HEK293 (cell line): Measurements from ENCODE around the gene TEX14.
A peak's percentile ranks its signal among the peaks of the same experiment; 100 is the strongest.

Experiments used
- CTCF ChIA-PET: fragments of 350-600 bp; formaldehyde crosslinking; extraction: SDS; loops from one replicate; lab custom pipeline; 2021; ENCODE audit warnings: antibody characterized with exemption; lab: Yijun Ruan, JAX
- POLR2A ChIA-PET: fragments of 300-600 bp; formaldehyde crosslinking; extraction: SDS; loops from one replicate; lab custom pipeline; 2020; ENCODE audit warnings: antibody characterized with exemption, inconsistent platforms; lab: Yijun Ruan, JAX
- H3K27ac ChIP-seq: fragments of 200-500 bp; sonication (Bioruptor generic); 2 replicates; pipeline ENCODE4 v1.5.1; 2014; ENCODE audit warnings: low read depth, low read length, control low read depth, inconsistent platforms; ENCODE audit errors: extremely low read depth
- H3K36me3 ChIP-seq, 2 experiments: fragments of 200-500 bp in 1 of 2; sonication (Bioruptor generic) in 1 of 2; 1 replicate in 1 of 2; 2 replicates in 1 of 2; pipeline ENCODE4 v1.5.1; 2014 to 2017; ENCODE audit warnings: inconsistent platforms in 2 of 2, low read length in 2 of 2; ENCODE audit not compliant: control insufficient read depth in 2 of 2, insufficient read depth in 1 of 2
- H3K4me1 ChIP-seq: fragments of 200-500 bp; sonication (Bioruptor generic); 2 replicates; pipeline ENCODE4 v1.5.1; 2014; ENCODE audit warnings: mild to moderate bottlenecking, low read length, inconsistent platforms; ENCODE audit not compliant: control insufficient read depth, insufficient read depth
- H3K4me3 ChIP-seq: 2 replicates; pipeline ENCODE4 v1.5.1; 2011; ENCODE audit warnings: low read depth, mild to moderate bottlenecking, control low read depth, low read length, moderate library complexity
- H3K9me3 ChIP-seq: fragments of 200-500 bp; sonication (Bioruptor generic); 2 replicates; pipeline ENCODE4 v1.5.1; 2014; ENCODE audit warnings: low read depth, low read length, inconsistent platforms; ENCODE audit not compliant: control insufficient read depth, insufficient read depth
- GFI1B ChIP-seq: fragments of 450-650 bp; formaldehyde crosslinking; IDR thresholded peaks from 2 replicates; pipeline ENCODE4 v1.5.1; 2016; ENCODE audit warnings: missing biosample characterization, missing genetic modification characterization
- HIC1 ChIP-seq: fragments of 450-650 bp; formaldehyde crosslinking; IDR thresholded peaks from 2 replicates; pipeline ENCODE4 v1.5.1; 2016; ENCODE audit warnings: missing biosample characterization, missing genetic modification characterization
- IKZF3 ChIP-seq: fragments of 450-650 bp; IDR thresholded peaks from 2 replicates; pipeline ENCODE4 v1.5.0; 2018; ENCODE audit warnings: missing biosample characterization, mild to moderate bottlenecking, missing genetic modification characterization, moderate library complexity
- INSM2 ChIP-seq: fragments of 450-650 bp; formaldehyde crosslinking; IDR thresholded peaks from 2 replicates; pipeline ENCODE4 v1.5.1; 2016; ENCODE audit warnings: missing biosample characterization, missing genetic modification characterization
- KLF8 ChIP-seq: fragments of 450-650 bp; formaldehyde crosslinking; IDR thresholded peaks from 2 replicates; pipeline ENCODE4 v1.5.1; 2016; ENCODE audit warnings: missing biosample characterization, missing genetic modification characterization
- SCRT2 ChIP-seq: fragments of 450-650 bp; formaldehyde crosslinking; IDR thresholded peaks from 2 replicates; pipeline ENCODE4 v1.5.1; 2016; ENCODE audit warnings: missing biosample characterization, missing genetic modification characterization
- YY2 ChIP-seq: fragments of 450-650 bp; formaldehyde crosslinking; IDR thresholded peaks from 2 replicates; pipeline ENCODE4 v1.5.1; 2016; ENCODE audit warnings: missing biosample characterization, missing genetic modification characterization
- ZNF140 ChIP-seq: fragments of 450-650 bp; formaldehyde crosslinking; IDR thresholded peaks from 2 replicates; pipeline ENCODE4 v1.5.1; 2016; ENCODE audit warnings: missing biosample characterization, missing genetic modification characterization
- ZNF148 ChIP-seq: fragments of 450-650 bp; formaldehyde crosslinking; IDR thresholded peaks from 2 replicates; pipeline ENCODE4 v1.5.0; 2017; ENCODE audit warnings: missing biosample characterization, missing genetic modification characterization, borderline replicate concordance
- ZNF18 ChIP-seq: fragments of 450-650 bp; formaldehyde crosslinking; IDR thresholded peaks from 2 replicates; pipeline ENCODE4 v1.5.1; 2016; ENCODE audit warnings: missing biosample characterization, missing genetic modification characterization
- ZNF19 ChIP-seq: fragments of 450-650 bp; formaldehyde crosslinking; IDR thresholded peaks from 2 replicates; pipeline ENCODE4; 2016; ENCODE audit warnings: missing biosample characterization, missing genetic modification characterization, low read depth
- ZNF221 ChIP-seq: fragments of 450-650 bp; formaldehyde crosslinking; IDR thresholded peaks from 2 replicates; pipeline ENCODE4 v1.5.1; 2017; ENCODE audit warnings: missing biosample characterization, missing genetic modification characterization, borderline replicate concordance
- ZNF239 ChIP-seq: fragments of 450-650 bp; formaldehyde crosslinking; IDR thresholded peaks from 2 replicates; pipeline ENCODE4 v1.5.1; 2016; ENCODE audit warnings: missing biosample characterization, missing genetic modification characterization
- ZNF362 ChIP-seq: fragments of 450-650 bp; formaldehyde crosslinking; IDR thresholded peaks from 2 replicates; pipeline ENCODE4 v1.5.1; 2016; ENCODE audit warnings: missing biosample characterization, missing genetic modification characterization
- ZNF366 ChIP-seq: fragments of 450-650 bp; formaldehyde crosslinking; conservative IDR thresholded peaks from 2 replicates; pipeline ENCODE4 v1.5.1; 2016; ENCODE audit warnings: missing biosample characterization, missing genetic modification characterization
- ZNF394 ChIP-seq: fragments of 450-650 bp; formaldehyde crosslinking; IDR thresholded peaks from 2 replicates; pipeline ENCODE4 v1.5.1; 2016; ENCODE audit warnings: missing biosample characterization, missing genetic modification characterization, mild to moderate bottlenecking, moderate library complexity, borderline replicate concordance
- ZNF571 ChIP-seq: fragments of 450-650 bp; formaldehyde crosslinking; IDR thresholded peaks from 2 replicates; pipeline ENCODE4 v1.5.0; 2017; ENCODE audit warnings: missing biosample characterization, missing genetic modification characterization
- ZNF629 ChIP-seq: fragments of 450-650 bp; formaldehyde crosslinking; IDR thresholded peaks from 2 replicates; pipeline ENCODE4 v1.5.1; 2017; ENCODE audit warnings: missing biosample characterization, missing genetic modification characterization
- ZNF837 ChIP-seq: fragments of 450-650 bp; formaldehyde crosslinking; IDR thresholded peaks from 2 replicates; pipeline ENCODE4 v1.5.1; 2016; ENCODE audit warnings: missing biosample characterization, missing genetic modification characterization
- ZSCAN5A ChIP-seq: fragments of 450-650 bp; formaldehyde crosslinking; IDR thresholded peaks from 2 replicates; pipeline ENCODE4 v1.5.1; 2016; ENCODE audit warnings: missing biosample characterization, missing genetic modification characterization

Gene TEX14

GRCh38 chr17:58728798-58729197, 37.0 kb upstream of the TEX14 start:
- no peaks in the 10 kb centered on the region for H3K4me1 ChIP-seq
- H3K36me3 ChIP-seq = peaks cover 28 to 66% of the 10 kb centered on the region in 2 experiments
- ChIA-PET CTCF (interaction anchor here (0.9 kb wide), 1 partner anchor 18 kb away, joined by 3 read pairs; no protein-coding TSS in a partner anchor), POLR2A (no interaction called here)
- no peak overlapping the region for H3K27ac ChIP-seq
- H3K4me3 ChIP-seq = no peak overlapping the region
- TF ChIP-seq INSM2 (no peak), ZNF19 (no peak), ZNF239 (tag by site-specific recombination) (no peak), ZNF148 (tag by site-specific recombination) (no peak), ZNF362 (tag by site-specific recombination) (no peak), ZNF140 (tag by site-specific recombination) (no peak), ZNF837 (tag by site-specific recombination) (no peak), YY2 (tag by site-specific recombination) (no peak), GFI1B (tag by site-specific recombination) (no peak), IKZF3 (tag by site-specific recombination) (no peak), ZSCAN5A (no peak), ZNF18 (tag by site-specific recombination) (no peak), KLF8 (tag by site-specific recombination) (no peak), ZNF571 (tag by site-specific recombination) (no peak), ZNF629 (tag by site-specific recombination) (no peak)
- TF ChIP-seq, all 188 proteins: peak for 0
- H3K9me3 ChIP-seq = no peaks in the 10 kb centered on the region

- no peak overlapping the region for H3K27ac ChIP-seq
- CTCF ChIA-PET = interaction anchor here (1.3 kb wide), 1 partner anchor 11 kb away, joined by 3 read pairs; no protein-coding TSS in a partner anchor
- no peaks in the 10 kb centered on the region for H3K9me3 ChIP-seq
- peaks cover 65 to 72% of the 10 kb centered on the region in 2 experiments for H3K36me3 ChIP-seq
- H3K4me1 ChIP-seq = no peaks in the 10 kb centered on the region
- POLR2A ChIA-PET = no interaction called here
- H3K4me3 ChIP-seq = no peak overlapping the region
- no peak for TF ChIP-seq HIC1
- no peak for TF ChIP-seq ZNF148 (tag by site-specific recombination)
- no peak for TF ChIP-seq ZNF394 (tag by site-specific recombination)
- no peak for TF ChIP-seq ZNF366 (tag by site-specific recombination)
- no peak for TF ChIP-seq ZNF221
- TF ChIP-seq SCRT2 (tag by site-specific recombination) = 0 out of 2 replicates have a peak, but pooled peaks have one; percentile 30
These were observed 30.9 kb upstream of the TEX14 start for GRCh38 chr17:58722696-58723095.
